Measurements from ENCODE around the gene ARMH4. TPM values are rescaled to one million over a fixed set of nuclear protein-coding genes. Genes with fewer than 3 reads are reported as not detected.
A peak's percentile ranks its signal among the peaks of the same experiment; 100 is the strongest.

ARMH4 gene
- total RNA-seq, 4 donors from 2014 or later, result 0.41 to 2.8 (median 0.48) TPM; not detected in 1

- H3K27ac ChIP-seq, result no peak overlapping the region
- in situ Hi-C loops (cut with MboI; ENCODE audit: low pct_ligation_motif_present in 1 of 4, low pct_unique_long_range_greater_than_20kb in 1 of 4, low sequenced_read_pairs in 3 of 4), result loop anchor here in 1 of 4 donors (25.0 kb wide), 1 partner anchor 586 kb away; the partner anchor contains the start of gene CCDC198
- WGBS, 2 donors (ENCODE audit: low coverage in 1 of 2), result 51 to 52% methylated on average over 3 of the region's 3 CpGs
- TF ChIP-seq CTCF (IDR thresholded peaks at IDR 0.05) (no peak), POLR2A (IDR thresholded peaks at IDR 0.05) (no peak), EP300 (IDR thresholded peaks at IDR 0.05; ENCODE audit: low read depth) (no peak), POLR2AphosphoS5 (IDR thresholded peaks at IDR 0.05) (no peak)
- H3K27me3 ChIP-seq, result no peaks in the 10 kb centered on the region
- DNase-seq, result no peak
- H3K4me1 ChIP-seq, result peaks cover 0 to 4% (median 0%) of the 10 kb centered on the region in 4 donors
- intact Hi-C loops (cut with DNase I; ENCODE audit: low total_unique reads), result loop anchor here (10.0 kb wide), 1 partner anchor 589 kb away; no protein-coding TSS in a partner anchor
- no peaks in the 10 kb centered on the region for H3K36me3 ChIP-seq
- H3K4me3 ChIP-seq, result no peak overlapping the region
- no peaks in the 10 kb centered on the region for H3K9me3 ChIP-seq
Measured at GRCh38 chr14:58073516-58073915, 78.5 kb downstream of the ARMH4 start.

GRCh38 chr14:58072288-58073071 lies 79.5 kb downstream of the ARMH4 start:
- Histone ChIP-seq H3K27me3 (no peaks in the 10 kb centered on the region), H3K4me3 (no peak overlapping the region), H3K36me3 (no peaks in the 10 kb centered on the region), H3K27ac (no peak overlapping the region), H3K9me3 (no peaks in the 10 kb centered on the region), H3K4me1 (no peaks in the 10 kb centered on the region)
- 22 to 25% methylated on average over 6 to 17 of the region's 17 CpGs for WGBS, 2 donors (ENCODE audit: low coverage in 1 of 2)
- TF ChIP-seq CTCF (IDR thresholded peaks at IDR 0.05) (peak; percentile 45 to 68 (median 63)), POLR2A (IDR thresholded peaks at IDR 0.05) (no peak)
- intact Hi-C loops (cut with DNase I; ENCODE audit: low total_unique reads), result loop anchor here (10.0 kb wide), 1 partner anchor 588 kb away; no protein-coding TSS in a partner anchor
- in situ Hi-C loops (cut with MboI; ENCODE audit: low pct_ligation_motif_present in 1 of 4, low pct_unique_long_range_greater_than_20kb in 1 of 4, low sequenced_read_pairs in 3 of 4), result loop anchor here in 1 of 4 donors (25.0 kb wide), 1 partner anchor 585 kb away; the partner anchor contains the start of gene CCDC198
- DNase-seq, result peak; percentile 41

GRCh38 chr14:58071341-58071740 lies 80.7 kb downstream of the ARMH4 start:
- H3K36me3 ChIP-seq, result no peaks in the 10 kb centered on the region
- intact Hi-C loops (cut with DNase I; ENCODE audit: low total_unique reads) (loop anchor here (10.0 kb wide), 1 partner anchor 587 kb away; no protein-coding TSS in a partner anchor), in situ Hi-C loops (cut with MboI; ENCODE audit: low pct_ligation_motif_present in 1 of 4, low pct_unique_long_range_greater_than_20kb in 1 of 4, low sequenced_read_pairs in 3 of 4) (loop anchor here in 1 of 4 donors (25.0 kb wide), 1 partner anchor 584 kb away; the partner anchor contains the start of gene CCDC198)
- H3K4me1 ChIP-seq, result no peaks in the 10 kb centered on the region
- H3K9me3 ChIP-seq, result no peaks in the 10 kb centered on the region
- 56 to 78% methylated on average over 1 of the region's 1 CpG for WGBS, 2 donors (ENCODE audit: low coverage in 1 of 2)
- TF ChIP-seq CTCF (IDR thresholded peaks at IDR 0.05) (no peak), POLR2AphosphoS5 (IDR thresholded peaks at IDR 0.05) (no peak), POLR2A (IDR thresholded peaks at IDR 0.05) (no peak), EP300 (IDR thresholded peaks at IDR 0.05; ENCODE audit: low read depth) (no peak)
- H3K27ac ChIP-seq, result no peak overlapping the region
- no peaks in the 10 kb centered on the region for H3K27me3 ChIP-seq
- DNase-seq, result no peak
- H3K4me3 ChIP-seq, result no peak overlapping the region

GRCh38 chr14:58068306-58068705 lies 83.7 kb downstream of the ARMH4 start:
- DNase-seq, result no peak
- in situ Hi-C loops (cut with MboI; ENCODE audit: low pct_ligation_motif_present in 1 of 4, low pct_unique_long_range_greater_than_20kb in 1 of 4, low sequenced_read_pairs in 3 of 4), result loop anchor here (10.0 to 25.0 kb wide), 2 partner anchors 581 to 584 kb away; partner anchors contain the start of gene CCDC198 (in 1 of the 4)
- H3K36me3 ChIP-seq, result no peaks in the 10 kb centered on the region
- no peaks in the 10 kb centered on the region for H3K27me3 ChIP-seq
- H3K4me3 ChIP-seq, result no peak overlapping the region
- H3K9me3 ChIP-seq, result no peaks in the 10 kb centered on the region
- no peaks in the 10 kb centered on the region for H3K4me1 ChIP-seq
- intact Hi-C loops (cut with DNase I; ENCODE audit: low total_unique reads), result no loop called here
- no peak for TF ChIP-seq POLR2AphosphoS5 (IDR thresholded peaks at IDR 0.05)
- no peak for TF ChIP-seq CTCF (IDR thresholded peaks at IDR 0.05)
- TF ChIP-seq POLR2A (IDR thresholded peaks at IDR 0.05), result no peak
- TF ChIP-seq EP300 (IDR thresholded peaks at IDR 0.05; ENCODE audit: low read depth), result no peak
- WGBS, 2 donors (ENCODE audit: low coverage in 1 of 2), result 83 to 89% methylated on average over 1 of the region's 1 CpG
- no peak overlapping the region for H3K27ac ChIP-seq

All from transverse colon (tissue), 4 donors.